MM.1S (cell line): Measurements from ENCODE around the gene GFPT1.

Experiments used
- EZH2 ChIP-seq: fragments of 300-600 bp; sonication (generic); optimal IDR thresholded peaks from 2 replicates; pipeline ENCODE3; 2017; ENCODE audit warnings: low read depth, mild to moderate bottlenecking, antibody characterized with exemption, low read length, mixed read lengths
- TF ChIP-seq, protein P1 (sequence below): fragments of 300-600 bp; sonication (generic); IDR thresholded peaks from 2 replicates; pipeline ENCODE4 v1.5.1; 2016; ENCODE audit warnings: antibody characterized with exemption, low read length, mixed read lengths

DNA sequence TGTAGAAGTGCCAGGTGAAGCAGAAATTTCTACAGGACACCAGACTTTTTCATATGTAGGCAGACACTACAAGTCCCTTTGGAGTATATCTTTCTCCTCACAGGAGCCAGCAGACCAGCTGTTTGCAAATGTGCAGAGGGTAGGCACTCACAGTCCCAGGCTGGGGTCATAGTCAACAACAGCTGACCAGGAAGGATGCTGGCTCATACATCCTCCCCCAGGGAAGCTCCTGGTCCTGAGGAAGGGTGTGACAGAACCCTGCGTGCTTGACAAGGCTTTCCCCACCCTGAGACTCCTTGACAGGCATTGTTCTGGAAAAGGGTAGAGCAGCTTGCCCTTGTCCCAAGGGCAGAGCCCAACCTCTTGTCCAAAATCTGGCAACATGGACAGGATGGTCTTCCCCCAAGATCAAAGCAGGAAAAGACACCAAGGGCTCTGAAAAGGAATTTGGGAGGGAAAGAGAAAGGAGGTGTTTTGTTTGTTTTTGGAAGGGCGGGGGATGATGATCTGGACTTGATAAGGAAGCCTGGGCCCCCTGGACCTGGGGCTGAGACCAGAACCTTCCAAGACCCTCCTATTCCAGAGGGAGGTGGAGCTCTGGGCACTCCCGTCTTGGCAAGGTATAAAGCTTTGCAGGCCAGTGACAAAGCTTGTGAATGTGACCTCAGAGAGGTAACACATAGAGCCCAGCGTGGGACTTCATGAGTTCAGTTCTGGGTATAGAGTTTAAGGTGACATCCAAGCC is 87.1 kb downstream of the GFPT1 start:
- no peak for TF ChIP-seq EZH2
- TF ChIP-seq, protein P1, sequence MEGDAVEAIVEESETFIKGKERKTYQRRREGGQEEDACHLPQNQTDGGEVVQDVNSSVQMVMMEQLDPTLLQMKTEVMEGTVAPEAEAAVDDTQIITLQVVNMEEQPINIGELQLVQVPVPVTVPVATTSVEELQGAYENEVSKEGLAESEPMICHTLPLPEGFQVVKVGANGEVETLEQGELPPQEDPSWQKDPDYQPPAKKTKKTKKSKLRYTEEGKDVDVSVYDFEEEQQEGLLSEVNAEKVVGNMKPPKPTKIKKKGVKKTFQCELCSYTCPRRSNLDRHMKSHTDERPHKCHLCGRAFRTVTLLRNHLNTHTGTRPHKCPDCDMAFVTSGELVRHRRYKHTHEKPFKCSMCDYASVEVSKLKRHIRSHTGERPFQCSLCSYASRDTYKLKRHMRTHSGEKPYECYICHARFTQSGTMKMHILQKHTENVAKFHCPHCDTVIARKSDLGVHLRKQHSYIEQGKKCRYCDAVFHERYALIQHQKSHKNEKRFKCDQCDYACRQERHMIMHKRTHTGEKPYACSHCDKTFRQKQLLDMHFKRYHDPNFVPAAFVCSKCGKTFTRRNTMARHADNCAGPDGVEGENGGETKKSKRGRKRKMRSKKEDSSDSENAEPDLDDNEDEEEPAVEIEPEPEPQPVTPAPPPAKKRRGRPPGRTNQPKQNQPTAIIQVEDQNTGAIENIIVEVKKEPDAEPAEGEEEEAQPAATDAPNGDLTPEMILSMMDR, result no peak
